ENCODE results near the gene AUTS2.

DNA sequence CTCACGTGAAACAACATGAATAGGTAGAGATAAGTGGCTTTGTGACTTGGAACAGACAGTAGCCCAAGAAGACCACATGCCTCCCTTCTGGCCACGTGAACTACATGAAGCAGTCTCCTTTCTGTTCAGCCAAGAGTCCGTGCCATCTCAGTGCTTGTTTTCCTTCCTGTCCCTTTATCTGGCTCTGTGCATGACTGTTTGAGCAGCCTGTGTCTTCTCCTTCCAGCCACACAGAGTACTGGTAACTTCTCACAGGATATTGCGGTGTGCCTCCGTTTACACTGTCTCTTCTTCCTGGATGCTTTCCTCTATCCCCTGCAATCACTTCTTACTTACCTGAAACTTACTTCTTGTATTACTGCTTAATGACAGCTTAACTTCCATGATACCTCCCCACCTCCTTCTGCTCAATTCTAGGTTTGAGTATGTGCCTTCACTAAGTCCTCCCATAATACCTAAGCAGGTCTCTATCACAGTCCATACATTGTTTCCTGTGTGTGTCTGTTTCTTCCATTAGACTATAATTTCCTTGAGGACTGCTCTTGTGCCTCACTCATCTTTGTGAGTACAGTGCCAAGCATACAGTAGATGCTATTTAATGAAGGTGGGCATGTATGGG lies 748.7 kb downstream of the AUTS2 start:
- TF ChIP-seq, protein P1, sequence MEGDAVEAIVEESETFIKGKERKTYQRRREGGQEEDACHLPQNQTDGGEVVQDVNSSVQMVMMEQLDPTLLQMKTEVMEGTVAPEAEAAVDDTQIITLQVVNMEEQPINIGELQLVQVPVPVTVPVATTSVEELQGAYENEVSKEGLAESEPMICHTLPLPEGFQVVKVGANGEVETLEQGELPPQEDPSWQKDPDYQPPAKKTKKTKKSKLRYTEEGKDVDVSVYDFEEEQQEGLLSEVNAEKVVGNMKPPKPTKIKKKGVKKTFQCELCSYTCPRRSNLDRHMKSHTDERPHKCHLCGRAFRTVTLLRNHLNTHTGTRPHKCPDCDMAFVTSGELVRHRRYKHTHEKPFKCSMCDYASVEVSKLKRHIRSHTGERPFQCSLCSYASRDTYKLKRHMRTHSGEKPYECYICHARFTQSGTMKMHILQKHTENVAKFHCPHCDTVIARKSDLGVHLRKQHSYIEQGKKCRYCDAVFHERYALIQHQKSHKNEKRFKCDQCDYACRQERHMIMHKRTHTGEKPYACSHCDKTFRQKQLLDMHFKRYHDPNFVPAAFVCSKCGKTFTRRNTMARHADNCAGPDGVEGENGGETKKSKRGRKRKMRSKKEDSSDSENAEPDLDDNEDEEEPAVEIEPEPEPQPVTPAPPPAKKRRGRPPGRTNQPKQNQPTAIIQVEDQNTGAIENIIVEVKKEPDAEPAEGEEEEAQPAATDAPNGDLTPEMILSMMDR (conservative IDR thresholded peaks at IDR 0.05; ENCODE audit: low read depth in 2 of 2): no peak
- no peak for TF ChIP-seq EZH2 (IDR thresholded peaks at IDR 0.05; ENCODE audit: low read depth, unreplicated experiment)
- TF ChIP-seq, protein P2, sequence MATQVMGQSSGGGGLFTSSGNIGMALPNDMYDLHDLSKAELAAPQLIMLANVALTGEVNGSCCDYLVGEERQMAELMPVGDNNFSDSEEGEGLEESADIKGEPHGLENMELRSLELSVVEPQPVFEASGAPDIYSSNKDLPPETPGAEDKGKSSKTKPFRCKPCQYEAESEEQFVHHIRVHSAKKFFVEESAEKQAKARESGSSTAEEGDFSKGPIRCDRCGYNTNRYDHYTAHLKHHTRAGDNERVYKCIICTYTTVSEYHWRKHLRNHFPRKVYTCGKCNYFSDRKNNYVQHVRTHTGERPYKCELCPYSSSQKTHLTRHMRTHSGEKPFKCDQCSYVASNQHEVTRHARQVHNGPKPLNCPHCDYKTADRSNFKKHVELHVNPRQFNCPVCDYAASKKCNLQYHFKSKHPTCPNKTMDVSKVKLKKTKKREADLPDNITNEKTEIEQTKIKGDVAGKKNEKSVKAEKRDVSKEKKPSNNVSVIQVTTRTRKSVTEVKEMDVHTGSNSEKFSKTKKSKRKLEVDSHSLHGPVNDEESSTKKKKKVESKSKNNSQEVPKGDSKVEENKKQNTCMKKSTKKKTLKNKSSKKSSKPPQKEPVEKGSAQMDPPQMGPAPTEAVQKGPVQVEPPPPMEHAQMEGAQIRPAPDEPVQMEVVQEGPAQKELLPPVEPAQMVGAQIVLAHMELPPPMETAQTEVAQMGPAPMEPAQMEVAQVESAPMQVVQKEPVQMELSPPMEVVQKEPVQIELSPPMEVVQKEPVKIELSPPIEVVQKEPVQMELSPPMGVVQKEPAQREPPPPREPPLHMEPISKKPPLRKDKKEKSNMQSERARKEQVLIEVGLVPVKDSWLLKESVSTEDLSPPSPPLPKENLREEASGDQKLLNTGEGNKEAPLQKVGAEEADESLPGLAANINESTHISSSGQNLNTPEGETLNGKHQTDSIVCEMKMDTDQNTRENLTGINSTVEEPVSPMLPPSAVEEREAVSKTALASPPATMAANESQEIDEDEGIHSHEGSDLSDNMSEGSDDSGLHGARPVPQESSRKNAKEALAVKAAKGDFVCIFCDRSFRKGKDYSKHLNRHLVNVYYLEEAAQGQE (IDR thresholded peaks at IDR 0.05; ENCODE audit: unreplicated experiment): no peak
- no peak for TF ChIP-seq POLR2AphosphoS5 (IDR thresholded peaks at IDR 0.05; ENCODE audit: low read depth)
- TF ChIP-seq, protein P3, sequence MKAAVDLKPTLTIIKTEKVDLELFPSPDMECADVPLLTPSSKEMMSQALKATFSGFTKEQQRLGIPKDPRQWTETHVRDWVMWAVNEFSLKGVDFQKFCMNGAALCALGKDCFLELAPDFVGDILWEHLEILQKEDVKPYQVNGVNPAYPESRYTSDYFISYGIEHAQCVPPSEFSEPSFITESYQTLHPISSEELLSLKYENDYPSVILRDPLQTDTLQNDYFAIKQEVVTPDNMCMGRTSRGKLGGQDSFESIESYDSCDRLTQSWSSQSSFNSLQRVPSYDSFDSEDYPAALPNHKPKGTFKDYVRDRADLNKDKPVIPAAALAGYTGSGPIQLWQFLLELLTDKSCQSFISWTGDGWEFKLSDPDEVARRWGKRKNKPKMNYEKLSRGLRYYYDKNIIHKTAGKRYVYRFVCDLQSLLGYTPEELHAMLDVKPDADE (IDR thresholded peaks at IDR 0.05): no peak
- no peak for TF ChIP-seq EZH2phosphoT487 (IDR thresholded peaks at IDR 0.05; ENCODE audit: unreplicated experiment)
- no peak for TF ChIP-seq JUNB (IDR thresholded peaks at IDR 0.05; ENCODE audit: unreplicated experiment)
- no peak for TF ChIP-seq CREB1 (CRISPR knock-in tag; IDR thresholded peaks at IDR 0.05; ENCODE audit: low read depth)
- TF ChIP-seq, protein P4, sequence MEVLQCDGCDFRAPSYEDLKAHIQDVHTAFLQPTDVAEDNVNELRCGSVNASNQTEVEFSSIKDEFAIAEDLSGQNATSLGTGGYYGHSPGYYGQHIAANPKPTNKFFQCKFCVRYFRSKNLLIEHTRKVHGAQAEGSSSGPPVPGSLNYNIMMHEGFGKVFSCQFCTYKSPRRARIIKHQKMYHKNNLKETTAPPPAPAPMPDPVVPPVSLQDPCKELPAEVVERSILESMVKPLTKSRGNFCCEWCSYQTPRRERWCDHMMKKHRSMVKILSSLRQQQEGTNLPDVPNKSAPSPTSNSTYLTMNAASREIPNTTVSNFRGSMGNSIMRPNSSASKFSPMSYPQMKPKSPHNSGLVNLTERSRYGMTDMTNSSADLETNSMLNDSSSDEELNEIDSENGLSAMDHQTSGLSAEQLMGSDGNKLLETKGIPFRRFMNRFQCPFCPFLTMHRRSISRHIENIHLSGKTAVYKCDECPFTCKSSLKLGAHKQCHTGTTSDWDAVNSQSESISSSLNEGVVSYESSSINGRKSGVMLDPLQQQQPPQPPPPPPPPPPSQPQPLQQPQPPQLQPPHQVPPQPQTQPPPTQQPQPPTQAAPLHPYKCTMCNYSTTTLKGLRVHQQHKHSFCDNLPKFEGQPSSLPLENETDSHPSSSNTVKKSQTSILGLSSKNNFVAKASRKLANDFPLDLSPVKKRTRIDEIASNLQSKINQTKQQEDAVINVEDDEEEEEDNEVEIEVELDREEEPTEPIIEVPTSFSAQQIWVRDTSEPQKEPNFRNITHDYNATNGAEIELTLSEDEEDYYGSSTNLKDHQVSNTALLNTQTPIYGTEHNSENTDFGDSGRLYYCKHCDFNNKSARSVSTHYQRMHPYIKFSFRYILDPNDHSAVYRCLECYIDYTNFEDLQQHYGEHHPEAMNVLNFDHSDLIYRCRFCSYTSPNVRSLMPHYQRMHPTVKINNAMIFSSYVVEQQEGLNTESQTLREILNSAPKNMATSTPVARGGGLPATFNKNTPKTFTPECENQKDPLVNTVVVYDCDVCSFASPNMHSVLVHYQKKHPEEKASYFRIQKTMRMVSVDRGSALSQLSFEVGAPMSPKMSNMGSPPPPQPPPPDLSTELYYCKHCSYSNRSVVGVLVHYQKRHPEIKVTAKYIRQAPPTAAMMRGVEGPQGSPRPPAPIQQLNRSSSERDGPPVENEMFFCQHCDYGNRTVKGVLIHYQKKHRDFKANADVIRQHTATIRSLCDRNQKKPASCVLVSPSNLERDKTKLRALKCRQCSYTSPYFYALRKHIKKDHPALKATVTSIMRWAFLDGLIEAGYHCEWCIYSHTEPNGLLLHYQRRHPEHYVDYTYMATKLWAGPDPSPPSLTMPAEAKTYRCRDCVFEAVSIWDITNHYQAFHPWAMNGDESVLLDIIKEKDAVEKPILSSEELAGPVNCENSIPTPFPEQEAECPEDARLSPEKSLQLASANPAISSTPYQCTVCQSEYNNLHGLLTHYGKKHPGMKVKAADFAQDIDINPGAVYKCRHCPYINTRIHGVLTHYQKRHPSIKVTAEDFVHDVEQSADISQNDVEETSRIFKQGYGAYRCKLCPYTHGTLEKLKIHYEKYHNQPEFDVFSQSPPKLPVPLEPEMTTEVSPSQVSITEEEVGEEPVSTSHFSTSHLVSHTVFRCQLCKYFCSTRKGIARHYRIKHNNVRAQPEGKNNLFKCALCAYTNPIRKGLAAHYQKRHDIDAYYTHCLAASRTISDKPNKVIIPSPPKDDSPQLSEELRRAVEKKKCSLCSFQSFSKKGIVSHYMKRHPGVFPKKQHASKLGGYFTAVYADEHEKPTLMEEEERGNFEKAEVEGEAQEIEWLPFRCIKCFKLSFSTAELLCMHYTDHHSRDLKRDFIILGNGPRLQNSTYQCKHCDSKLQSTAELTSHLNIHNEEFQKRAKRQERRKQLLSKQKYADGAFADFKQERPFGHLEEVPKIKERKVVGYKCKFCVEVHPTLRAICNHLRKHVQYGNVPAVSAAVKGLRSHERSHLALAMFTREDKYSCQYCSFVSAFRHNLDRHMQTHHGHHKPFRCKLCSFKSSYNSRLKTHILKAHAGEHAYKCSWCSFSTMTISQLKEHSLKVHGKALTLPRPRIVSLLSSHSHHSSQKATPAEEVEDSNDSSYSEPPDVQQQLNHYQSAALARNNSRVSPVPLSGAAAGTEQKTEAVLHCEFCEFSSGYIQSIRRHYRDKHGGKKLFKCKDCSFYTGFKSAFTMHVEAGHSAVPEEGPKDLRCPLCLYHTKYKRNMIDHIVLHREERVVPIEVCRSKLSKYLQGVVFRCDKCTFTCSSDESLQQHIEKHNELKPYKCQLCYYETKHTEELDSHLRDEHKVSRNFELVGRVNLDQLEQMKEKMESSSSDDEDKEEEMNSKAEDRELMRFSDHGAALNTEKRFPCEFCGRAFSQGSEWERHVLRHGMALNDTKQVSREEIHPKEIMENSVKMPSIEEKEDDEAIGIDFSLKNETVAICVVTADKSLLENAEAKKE (CRISPR knock-in tag; IDR thresholded peaks at IDR 0.05): no peak
- TF ChIP-seq ZNF114 (CRISPR knock-in tag; IDR thresholded peaks at IDR 0.05): no peak
- TF ChIP-seq STAT1 (IDR thresholded peaks at IDR 0.05; ENCODE audit: unreplicated experiment): no peak
- TF ChIP-seq NANOG (IDR thresholded peaks at IDR 0.05; ENCODE audit: borderline replicate concordance): no peak

Measured in GM23338 (cell line).